CD4-positive, alpha-beta T cell treated with Interferon alpha-2 for 1 hour (primary cell): ENCODE data around the gene CCN2.

Source experiments
- DNase-seq, 2 donors: peaks; one replicate each; pipeline ENCODE4 v3.0.0-alpha.2; 2020 to 2022

Gene CCN2

GRCh38 chr6:131966443-131966842, 15.3 kb upstream of the CCN2 start:
- no peak for DNase-seq

GRCh38 chr6:131963063-131963462, 11.9 kb upstream of the CCN2 start:
- no peak for DNase-seq

GRCh38 chr6:131960371-131961133, 9.4 kb upstream of the CCN2 start:
- DNase-seq: no peak

- DNase-seq: no peak
These were observed 7.6 kb upstream of the CCN2 start for GRCh38 chr6:131958542-131959470.

- DNase-seq: no peak
These were observed 6.9 kb upstream of the CCN2 start for GRCh38 chr6:131958095-131958494.

- no peak for DNase-seq
These were observed 4.7 kb upstream of the CCN2 start for GRCh38 chr6:131955876-131956275.

GRCh38 chr6:131955192-131955591, 4.0 kb upstream of the CCN2 start:
- no peak for DNase-seq

- DNase-seq: no peak
These were observed 3.6 kb upstream of the CCN2 start for GRCh38 chr6:131954775-131955107.

- DNase-seq: no peak
These were observed 3.0 kb upstream of the CCN2 start for GRCh38 chr6:131954059-131954774.

GRCh38 chr6:131952886-131953509, 1.8 kb upstream of the CCN2 start:
- DNase-seq: no peak

- no peak for DNase-seq
These were observed 531 bp upstream of the CCN2 start for GRCh38 chr6:131951576-131952230.

- DNase-seq: no peak
These were observed 1.0 kb downstream of the CCN2 start for GRCh38 chr6:131949909-131950766.

- DNase-seq: no peak
These were observed 1.6 kb downstream of the CCN2 start for GRCh38 chr6:131949620-131949908.

GRCh38 chr6:131948692-131949619, 2.2 kb downstream of the CCN2 start:
- no peak for DNase-seq

GRCh38 chr6:131947986-131948661, 3.0 kb downstream of the CCN2 start:
- DNase-seq: no peak

- DNase-seq: no peak
These were observed 3.9 kb downstream of the CCN2 start for GRCh38 chr6:131946992-131947955.

- no peak for DNase-seq
These were observed 4.7 kb downstream of the CCN2 start for GRCh38 chr6:131946404-131946991.

GRCh38 chr6:131945971-131946370, 5.2 kb downstream of the CCN2 start:
- no peak for DNase-seq
